Astrocyte of the cerebellum (primary cell): Measurements from ENCODE around the gene C5orf34.
A peak's percentile ranks its signal among the peaks of the same experiment; 100 is the strongest.
"Not testable (repeated sequence)": the region's sequence is repeated elsewhere in the genome, so short reads cannot be mapped to it uniquely, and the experiment has no call there.

Experiments
- DNase-seq: peaks from one replicate; pipeline ENCODE4 v3.0.0-alpha.2; 2011; ENCODE audit warnings: low read depth
- H3K4me3 ChIP-seq: 2 replicates; pipeline ENCODE4 v1.5.1; 2011; ENCODE audit warnings: mild to moderate bottlenecking, low read depth, low read length, moderate library complexity
- CTCF ChIP-seq: IDR thresholded peaks from 2 replicates; pipeline ENCODE4 v1.5.1; 2012; ENCODE audit warnings: low read length, low read depth, moderate library complexity, mild to moderate bottlenecking; ENCODE audit errors: missing control alignments
- in situ Hi-C: cut with HindIII; loops from 2 replicates; pipeline ENCODE4 v1.10.0; 2017; ENCODE audit warnings: low sequenced_read_pairs

C5orf34 gene

DNA sequence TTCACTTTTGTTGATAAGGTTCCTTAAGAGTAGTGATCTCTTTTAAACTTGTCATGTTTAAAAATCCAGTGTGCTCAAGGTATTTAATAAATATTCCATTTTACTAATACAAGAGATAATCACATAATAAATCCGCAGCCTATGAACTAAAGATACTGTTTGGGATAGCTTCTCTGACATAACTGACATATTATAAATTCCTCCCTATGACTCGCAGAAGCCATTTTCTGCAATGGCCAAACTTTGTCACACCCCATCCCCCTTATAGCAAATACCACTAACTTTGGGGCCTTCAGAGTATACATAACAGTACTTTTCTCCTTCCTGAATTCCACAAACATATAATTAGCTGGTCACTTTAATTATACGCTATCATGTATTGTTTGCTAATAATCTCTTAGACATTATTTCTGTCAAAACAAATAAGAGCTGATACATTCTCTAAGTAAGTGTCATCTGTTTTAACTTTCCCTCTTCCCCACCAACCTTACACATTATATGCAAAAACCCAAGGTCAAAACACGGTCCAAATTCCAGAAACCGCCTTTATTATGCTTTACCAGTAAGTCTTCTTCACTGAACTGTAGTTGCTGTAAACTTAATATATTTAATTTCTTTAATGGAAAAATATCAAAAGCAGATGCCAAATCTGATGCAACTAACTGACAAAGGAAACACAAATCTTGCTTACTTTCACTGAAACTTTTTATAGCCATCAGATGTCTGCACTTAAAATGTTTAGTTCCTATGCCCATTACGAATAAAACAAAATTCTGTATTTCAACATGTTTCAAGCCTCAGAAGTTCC is 32.3 kb downstream of the C5orf34 start:
- in situ Hi-C loops = no loop called here
- DNase-seq = peak; percentile 0
- no peak for TF ChIP-seq CTCF
- peak overlapping the region; percentile 92 for H3K4me3 ChIP-seq

GRCh38 chr5:43469671-43470391 is 45.1 kb downstream of the C5orf34 start:
- in situ Hi-C loops = no loop called here
- TF ChIP-seq CTCF = no peak
- no peak overlapping the region for H3K4me3 ChIP-seq
- DNase-seq = no peak

- DNase-seq = no peak
- TF ChIP-seq CTCF = no peak
- no peak overlapping the region for H3K4me3 ChIP-seq
- in situ Hi-C loops = no loop called here
These were observed 47.8 kb downstream of the C5orf34 start for GRCh38 chr5:43467100-43467499.

- H3K4me3 ChIP-seq, in situ Hi-C loops, DNase-seq: not testable (repeated sequence)
These were observed 49.5 kb downstream of the C5orf34 start for GRCh38 chr5:43465455-43465854.

- in situ Hi-C loops = no loop called here
- no peak for DNase-seq
These were observed 53.9 kb downstream of the C5orf34 start for GRCh38 chr5:43461066-43461465.

GRCh38 chr5:43456556-43456955 is 58.4 kb downstream of the C5orf34 start:
- TF ChIP-seq CTCF = no peak
- no peak overlapping the region for H3K4me3 ChIP-seq
- DNase-seq = no peak
- in situ Hi-C loops = no loop called here

More at GRCh38 chr5:43461066-43461465, 53.9 kb downstream of the C5orf34 start:
- no peak overlapping the region for H3K4me3 ChIP-seq
- no peak for TF ChIP-seq CTCF

DNA sequence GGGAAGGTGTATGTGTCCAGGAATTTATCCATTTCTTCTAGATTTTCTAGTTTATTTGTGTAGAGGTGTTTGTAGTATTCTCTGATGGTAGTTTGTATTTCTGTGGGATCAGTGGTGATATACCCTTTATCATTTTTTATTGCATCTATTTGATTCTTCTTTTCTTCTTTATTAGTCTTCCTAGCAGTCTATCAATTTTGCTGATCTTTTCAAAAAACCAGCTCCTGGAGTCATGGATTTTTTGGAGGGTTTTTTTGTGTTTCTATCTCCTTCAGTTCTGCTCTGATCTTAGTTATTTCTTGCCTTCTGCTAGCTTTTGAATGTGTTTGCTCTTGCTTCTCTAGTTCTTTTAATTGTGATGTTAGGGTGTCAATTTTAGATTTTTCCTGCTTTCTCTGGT is 73.4 kb downstream of the C5orf34 start:
- H3K4me3 ChIP-seq, in situ Hi-C loops, DNase-seq: not testable (repeated sequence)
